HepG2 (cell line): ENCODE results near the gene SMAD7. TPM values are rescaled to one million over a fixed set of nuclear protein-coding genes. Genes with fewer than 3 reads are reported as not detected.

Source experiments
- ATAC-seq: fragments of 200-7000 bp; cut with Tn5 transposase; 3 replicates; pipeline ENCODE4 v1.9.1; 2020; ENCODE audit warnings: mild to moderate bottlenecking, moderate library complexity
- BruUV-seq: library from RNA; stranded (reverse); fragments of 400-500 nt; replicated peaks from 2 replicates; lab custom pipeline; 2021; lab: Mats Ljungman, UMichigan
- CTCF ChIA-PET: fragments of 300-600 bp; formaldehyde crosslinking; extraction: SDS; loops from one replicate; lab custom pipeline; 2021; ENCODE audit warnings: low total read pairs, inconsistent platforms, low intra/inter-chr PET ratio; lab: Yijun Ruan, JAX
- POLR2A ChIA-PET: fragments of 350-600 bp; sonication (Branson Sonifier 250); formaldehyde crosslinking; loops from one replicate; lab custom pipeline; 2020; ENCODE audit warnings: antibody characterized with exemption, inconsistent platforms; lab: Yijun Ruan, JAX
- DNase-seq: peaks from one replicate; pipeline ENCODE4 v3.0.0-alpha.2; 2015; ENCODE audit warnings: low spot score
- FAIRE-seq: peaks from 3 replicates; lab custom pipeline; 2011; peaks lifted over from hg19 to GRCh38; lab: Jason Lieb, UNC
- H2AFZ ChIP-seq: one replicate; pipeline ENCODE4 v1.6.1; 2011; ENCODE audit warnings: low read length, inconsistent platforms
- H3K27ac ChIP-seq: fragments of 300-600 bp; 3 replicates; pipeline ENCODE4 v1.8.0; 2011; ENCODE audit warnings: mixed run types, mild to moderate bottlenecking, mixed read lengths, low read length, inconsistent platforms; ENCODE audit not compliant: insufficient read depth; ENCODE audit errors: extremely low read length
- H3K27me3 ChIP-seq, 2 experiments: fragments of 200-600 bp in 1 of 2; 2 replicates in 1 of 2; 3 replicates in 1 of 2; pipeline versions ENCODE4 v1.6.0 to v1.8.0; 2011; ENCODE audit warnings: low read length in 2 of 2, mild to moderate bottlenecking in 2 of 2, moderate library complexity in 2 of 2, inconsistent platforms in 1 of 2; ENCODE audit not compliant: insufficient read depth in 2 of 2, control insufficient read depth in 1 of 2
- H3K36me3 ChIP-seq, 2 experiments: fragments of 200-600 bp in 1 of 2; replicated peaks in 1 of 2; 2 replicates in 1 of 2; 3 replicates in 1 of 2; pipeline versions ENCODE4 v1.5.1 to v1.8.0; 2011; ENCODE audit warnings: low read length in 2 of 2, inconsistent platforms in 1 of 2; ENCODE audit not compliant: insufficient read depth in 2 of 2, control insufficient read depth in 1 of 2
- H3K4me1 ChIP-seq: 2 replicates; pipeline ENCODE4 v1.5.1; 2012; ENCODE audit warnings: low read length, inconsistent platforms; ENCODE audit not compliant: insufficient read depth
- H3K4me2 ChIP-seq: 2 replicates; pipeline ENCODE4 v1.6.0; 2011; ENCODE audit warnings: low read depth, low read length, inconsistent platforms
- H3K4me3 ChIP-seq, 3 experiments: fragments of 200-600 bp in 1 of 3; sonication (generic), shearing (Covaris generic) in 1 of 3; replicated peaks in 1 of 3; 2 replicates each; pipeline ENCODE4 v1.5.1; 2011 to 2016; ENCODE audit warnings: low read length in 3 of 3, inconsistent platforms in 2 of 3, low read depth in 2 of 3, mild to moderate bottlenecking in 2 of 3, control low read depth in 1 of 3, mixed read lengths in 1 of 3; ENCODE audit not compliant: insufficient read depth in 1 of 3
- H3K79me2 ChIP-seq: one replicate; pipeline ENCODE4 v1.6.1; 2011; ENCODE audit warnings: low read length, inconsistent platforms; ENCODE audit not compliant: insufficient read depth
- H3K9ac ChIP-seq: 2 replicates; pipeline ENCODE4 v1.6.0; 2011; ENCODE audit warnings: mild to moderate bottlenecking, low read depth, low read length, inconsistent platforms; ENCODE audit not compliant: insufficient read depth
- H3K9me3 ChIP-seq: 2 replicates; pipeline ENCODE4 v1.5.1; 2012; ENCODE audit warnings: mild to moderate bottlenecking, low read length
- H4K20me1 ChIP-seq: 2 replicates; pipeline ENCODE4 v1.6.0; 2011; ENCODE audit warnings: inconsistent platforms, mild to moderate bottlenecking, low read length, moderate library complexity; ENCODE audit not compliant: insufficient read depth
- CREB1 ChIP-seq, 2 experiments: fragments of 450-650 bp in 1 of 2; IDR thresholded peaks; 2 replicates each; pipeline ENCODE4 v1.6.1; 2016 to 2017; ENCODE audit warnings: control low read depth in 1 of 2, mild to moderate bottlenecking in 1 of 2, missing compliant biosample characterization in 1 of 2, missing genetic modification characterization in 1 of 2
- GPN1 ChIP-seq: sonication (generic); formaldehyde crosslinking; IDR thresholded peaks from 2 replicates; pipeline ENCODE4 v1.5.1; 2020; ENCODE audit warnings: missing genetic modification reagents, borderline replicate concordance
- MAFF ChIP-seq: IDR thresholded peaks from 2 replicates; pipeline ENCODE4 v1.6.1; 2011; ENCODE audit warnings: low read depth, low read length, improper control_type of control experiment
- NFIC ChIP-seq: IDR thresholded peaks from 2 replicates; pipeline ENCODE4 v1.6.1; 2012; ENCODE audit warnings: mild to moderate bottlenecking, low read length, inconsistent platforms
- RFX1 ChIP-seq: fragments of 450-650 bp; IDR thresholded peaks from 2 replicates; pipeline ENCODE4 v1.6.1; 2017
- SNAI1 ChIP-seq: sonication (generic); formaldehyde crosslinking; IDR thresholded peaks from 2 replicates; pipeline ENCODE4 v1.5.0; 2020; ENCODE audit warnings: mild to moderate bottlenecking, missing genetic modification reagents, borderline replicate concordance
- ZNF678 ChIP-seq: sonication (generic); formaldehyde crosslinking; IDR thresholded peaks from 2 replicates; pipeline ENCODE4 v1.4.0; 2020; ENCODE audit warnings: mild to moderate bottlenecking, missing genetic modification reagents
- WGBS: methylation state at CpG from one replicate; pipeline ENCODE4 v1.1.6; 2017; ENCODE audit warnings: low lambda C conversion rate; 5-methylcytosine and 5-hydroxymethylcytosine counted together
- in situ Hi-C: cut with HindIII; loops from 2 replicates; pipeline ENCODE4 v1.10.0; 2017; ENCODE audit warnings: low pct_unique_long_range_greater_than_20kb; ENCODE audit not compliant: extremely low pct_ligation_motif_present
- intact Hi-C: fragments of 100-400 bp; cut with micrococcal nuclease; formaldehyde crosslinking; loops from one replicate; pipeline ENCODE4 v1.10.0; 2022; ENCODE audit not compliant: unreplicated experiment
- polyA plus RNA-seq, 8 experiments: library from polyadenylated mRNA; depleted of rRNA in 3 of 8; stranded (reverse) in 7 of 8; unstranded in 1 of 8; fragments of >200 nt; fragmentation: Illumina TruSeq in 4 of 8; extraction: Trizol in 4 of 8; gene quantifications; 2 replicates each; pipeline versions ENCODE4 v1.2.1 to v1.2.3, GENCODE V29; 2011 to 2016; ENCODE audit warnings: low read depth in 4 of 8, missing spikeins in 1 of 8, mixed read lengths in 1 of 8; ENCODE audit not compliant: insufficient read depth in 1 of 8
- total RNA-seq, 5 experiments: library from RNA; depleted of rRNA; stranded (reverse); fragments of >200 nt; fragmentation: Illumina TruSeq; extraction: Trizol; gene quantifications; 2 replicates each; pipeline ENCODE4 v1.2.3, GENCODE V29; 2016; ENCODE audit warnings: low read depth in 1 of 5
- TF ChIP-seq, protein P1 (sequence below): sonication (generic); formaldehyde crosslinking; IDR thresholded peaks from 2 replicates; pipeline ENCODE4 v1.5.0; 2020; ENCODE audit warnings: missing genetic modification reagents

SMAD7 gene
- total and polyA plus RNA-seq, 2 of the 13 experiments (the other 11 are each of a cell fraction or from before 2014, with no cell fraction given), result 17.4 to 24.7 TPM

DNA sequence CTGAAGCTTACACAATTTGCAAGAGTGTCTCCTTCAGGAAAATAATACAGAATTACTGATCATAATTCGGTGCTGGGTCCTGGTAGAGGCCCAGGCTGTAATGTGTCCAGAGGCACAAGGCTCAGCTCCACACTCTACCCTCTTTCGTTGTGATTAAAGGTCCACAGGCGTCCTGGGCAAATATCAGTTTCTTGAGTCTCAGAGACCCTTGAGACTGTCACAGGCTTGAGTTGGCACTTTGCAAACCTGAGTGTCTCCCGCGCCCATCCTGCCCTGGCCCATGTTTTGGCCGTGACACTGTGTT is 46.9 kb upstream of the SMAD7 start:
- BruUV-seq, result no TSS peak
- Histone ChIP-seq H3K9ac (no peak overlapping the region; the same call in 1 of the 2 replicates), H3K4me3 (no peak overlapping the region), H3K4me1 (peaks cover 39% of the 10 kb centered on the region), H3K9me3 (no peaks in the 10 kb centered on the region), H4K20me1 (no peaks in the 10 kb centered on the region), H3K27me3 (peaks cover 9 to 58% of the 10 kb centered on the region in 2 experiments; a peak in 4 of 5 replicates), H3K79me2 (no peaks in the 10 kb centered on the region), H3K27ac (no peak overlapping the region)
- ATAC-seq (no peak), DNase-seq (no peak)
- intact Hi-C loops, result no loop called here
- TF ChIP-seq, protein P1, sequence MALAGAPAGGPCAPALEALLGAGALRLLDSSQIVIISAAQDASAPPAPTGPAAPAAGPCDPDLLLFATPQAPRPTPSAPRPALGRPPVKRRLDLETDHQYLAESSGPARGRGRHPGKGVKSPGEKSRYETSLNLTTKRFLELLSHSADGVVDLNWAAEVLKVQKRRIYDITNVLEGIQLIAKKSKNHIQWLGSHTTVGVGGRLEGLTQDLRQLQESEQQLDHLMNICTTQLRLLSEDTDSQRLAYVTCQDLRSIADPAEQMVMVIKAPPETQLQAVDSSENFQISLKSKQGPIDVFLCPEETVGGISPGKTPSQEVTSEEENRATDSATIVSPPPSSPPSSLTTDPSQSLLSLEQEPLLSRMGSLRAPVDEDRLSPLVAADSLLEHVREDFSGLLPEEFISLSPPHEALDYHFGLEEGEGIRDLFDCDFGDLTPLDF (CRISPR knock-in tag), result no peak
- 0 out of 2 replicates have a peak, but pooled peaks have one; percentile 34 for TF ChIP-seq RFX1
- TF ChIP-seq, all 625 proteins: peak for 1
- WGBS, result 11% methylated on average over 5 of the region's 6 CpGs
- Histone ChIP-seq H2AFZ (no peak overlapping the region), H3K4me2 (0 out of 2 replicates have a peak overlapping the region, but pooled peaks have one; percentile 13), H3K36me3 (no peaks in the 10 kb centered on the region)
- FAIRE-seq, result no peak
- in situ Hi-C loops, result no loop called here
- ChIA-PET CTCF (no interaction called here), POLR2A (interaction anchor here (1.4 to 1.7 kb wide), 2 partner anchors 9 to 24 kb away, joined by 3 to 5 read pairs; no protein-coding TSS in a partner anchor)

DNA sequence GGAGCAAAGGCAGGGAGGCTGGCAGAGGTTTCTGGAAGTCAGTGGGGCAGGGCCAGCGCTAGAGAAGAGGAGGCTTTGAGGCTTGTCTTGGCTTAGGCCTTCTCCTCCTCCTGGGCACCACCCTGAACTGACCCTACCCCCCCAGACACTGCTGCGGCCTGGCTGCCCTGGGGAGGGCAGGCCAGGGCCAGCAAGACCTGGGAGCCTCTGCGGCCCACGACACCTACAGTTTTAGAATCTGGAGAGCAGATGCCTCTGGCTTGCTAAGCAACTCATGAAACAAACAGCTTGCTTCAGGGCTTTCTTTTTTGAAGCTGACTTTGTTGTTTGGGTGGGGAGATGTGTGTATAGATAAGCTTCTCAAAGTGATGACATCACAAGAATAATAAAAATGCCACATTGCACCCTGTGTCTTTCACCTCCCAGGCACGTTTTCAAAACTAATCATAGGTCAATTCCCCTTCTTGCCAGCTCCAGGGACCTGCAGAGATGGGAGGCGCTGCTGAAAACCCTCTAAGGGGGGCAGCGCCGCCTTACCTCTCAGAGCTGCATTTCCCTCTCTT is 46.2 kb upstream of the SMAD7 start:
- ChIA-PET CTCF (no interaction called here), POLR2A (interaction anchor here (1.4 to 1.7 kb wide), 2 partner anchors 8 to 25 kb away, joined by 3 to 5 read pairs; no protein-coding TSS in a partner anchor)
- FAIRE-seq, result no peak
- ATAC-seq, result no peak
- TF ChIP-seq MAFF (0 out of 2 replicates have a peak, but pooled peaks have one; percentile 5), CREB1 (IDR thresholded peaks at IDR 0.05) (peak; percentile 65), CREB1 (CRISPR knock-in tag; IDR thresholded peaks at IDR 0.05) (no peak), SNAI1 (CRISPR knock-in tag) (no peak), ZNF678 (no peak), GPN1 (CRISPR knock-in tag) (no peak), NFIC (no peak)
- Histone ChIP-seq H2AFZ (no peak overlapping the region), H3K27me3 (peaks cover 9 to 56% of the 10 kb centered on the region in 2 experiments; a peak in 4 of 5 replicates), H3K4me3 (no peak overlapping the region), H3K4me2 (no peak overlapping the region), H3K9ac (no peak overlapping the region), H4K20me1 (no peaks in the 10 kb centered on the region), H3K27ac (no peak overlapping the region), H3K4me1 (peaks cover 46% of the 10 kb centered on the region), H3K79me2 (no peaks in the 10 kb centered on the region), H3K9me3 (no peaks in the 10 kb centered on the region), H3K36me3 (no peaks in the 10 kb centered on the region)
- in situ Hi-C loops (no loop called here), intact Hi-C loops (no loop called here)
- peak; percentile 47 for DNase-seq
- no TSS peak for BruUV-seq
- WGBS, result 30% methylated on average over 5 of the region's 8 CpGs
